Globus pallidus (tissue), 1 donor: ENCODE data around the gene KDM2B.
A peak's percentile ranks its signal among the peaks of the same experiment; 100 is the strongest.

Source experiments
- DNase-seq: peaks from one replicate; pipeline ENCODE4 v3.0.0-alpha.2; 2015; ENCODE audit warnings: low spot score

The KDM2B gene

GRCh38 chr12:121580959-121581685 is at the start of gene KDM2B:
KDM2B (minus strand) TSS chr12:121581023; CDS start chr12:121580911, 112 bp downstream.
- DNase-seq = peak; percentile 76

GRCh38 chr12:121628536-121628935 is 47.7 kb upstream of the KDM2B start:
- DNase-seq = no peak

- no peak for DNase-seq
These were observed 47.2 kb upstream of the KDM2B start for GRCh38 chr12:121628037-121628436.

- peak; percentile 56 for DNase-seq
These were observed 46.2 kb upstream of the KDM2B start for GRCh38 chr12:121626853-121627640.

GRCh38 chr12:121626087-121626852 is 45.4 kb upstream of the KDM2B start, which contains the start of gene ORAI1:
ORAI1 (plus strand) TSS chr12:121626530.
- peak; percentile 94 for DNase-seq

- DNase-seq = no peak
These were observed 39.6 kb upstream of the KDM2B start for GRCh38 chr12:121620333-121620891.

GRCh38 chr12:121618659-121619233 is 37.9 kb upstream of the KDM2B start:
- no peak for DNase-seq

GRCh38 chr12:121614872-121615467 is 34.1 kb upstream of the KDM2B start:
- DNase-seq = no peak

GRCh38 chr12:121613462-121613861 is 32.6 kb upstream of the KDM2B start:
- DNase-seq = no peak

- no peak for DNase-seq
These were observed 30.5 kb upstream of the KDM2B start for GRCh38 chr12:121611306-121611705.

GRCh38 chr12:121610239-121611149 is 29.7 kb upstream of the KDM2B start:
- DNase-seq = no peak

GRCh38 chr12:121608301-121608700 is 27.5 kb upstream of the KDM2B start:
- DNase-seq = no peak

- no peak for DNase-seq
These were observed 22.8 kb upstream of the KDM2B start for GRCh38 chr12:121603581-121603980.

GRCh38 chr12:121602766-121603165 is 21.9 kb upstream of the KDM2B start:
- DNase-seq = no peak

GRCh38 chr12:121600702-121601336 is 20.0 kb upstream of the KDM2B start:
- no peak for DNase-seq

- DNase-seq = no peak
These were observed 15.7 kb upstream of the KDM2B start for GRCh38 chr12:121596526-121596925.

- no peak for DNase-seq
These were observed 14.7 kb upstream of the KDM2B start for GRCh38 chr12:121595520-121595919.

GRCh38 chr12:121592320-121592719 is 11.5 kb upstream of the KDM2B start:
- DNase-seq = no peak

- no peak for DNase-seq
These were observed 9.8 kb upstream of the KDM2B start for GRCh38 chr12:121590476-121591143.
